NT2/D1 (cell line): ENCODE results near the gene RGCC.

ENCODE experiments used
- SUZ12 ChIP-seq: IDR thresholded peaks from 2 replicates; pipeline ENCODE4 v1.6.1; 2011; ENCODE audit not compliant: insufficient read length, insufficient read depth; ENCODE audit errors: extremely low read depth
- ZNF274 ChIP-seq: IDR thresholded peaks from 2 replicates; pipeline ENCODE4 v1.6.1; 2011; ENCODE audit warnings: mild to moderate bottlenecking, low read depth, low read length

GRCh38 chr13:41491436-41491835 lies 34.1 kb downstream of the RGCC start:
- TF ChIP-seq ZNF274: no peak
- no peak for TF ChIP-seq SUZ12
